Testis (tissue), 3 donors: ENCODE results near the gene TUBG2. TPM values are rescaled to one million over a fixed set of nuclear protein-coding genes. Genes with fewer than 3 reads are reported as not detected.

Source experiments
- DNase-seq: peaks from one replicate; pipeline ENCODE4 v3.0.0-alpha.2; 2019
- H3K27ac ChIP-seq, 2 donors: fragments of 200-600 bp; sonication (generic); one replicate each; pipeline ENCODE4 v1.5.1; 2019
- H3K27me3 ChIP-seq: fragments of 200-600 bp; sonication (generic); one replicate; pipeline ENCODE4 v1.5.1; 2019
- H3K36me3 ChIP-seq: fragments of 200-600 bp; sonication (generic); one replicate; pipeline ENCODE4 v1.5.1; 2017; ENCODE audit warnings: low read depth; ENCODE audit errors: missing control alignments
- H3K4me1 ChIP-seq: fragments of 200-600 bp; sonication (generic); one replicate; pipeline ENCODE4 v1.5.1; 2019
- H3K4me3 ChIP-seq, 2 donors: fragments of 200-600 bp; sonication (generic); one replicate each; pipeline ENCODE4 v1.5.1; 2017 to 2019
- H3K9me3 ChIP-seq: fragments of 200-600 bp; sonication (generic); one replicate; pipeline ENCODE4 v1.5.1; 2017
- CTCF ChIP-seq, 3 experiments: fragments of 450-650 bp in 2 of 3; fragments of 200-600 bp in 1 of 3; sonication (generic) in 1 of 3; IDR thresholded peaks; one replicate each; pipeline ENCODE4 v1.5.1; 2016 to 2019; ENCODE audit warnings: antibody characterized with exemption in 3 of 3, mild to moderate bottlenecking in 2 of 3, moderate library complexity in 1 of 3
- POLR2A ChIP-seq: fragments of 450-650 bp; IDR thresholded peaks from one replicate; pipeline ENCODE4 v1.6.1; 2017; ENCODE audit warnings: antibody characterized with exemption, mild to moderate bottlenecking, moderate library complexity
- WGBS, 2 donors: methylation state at CpG; one replicate each; pipeline ENCODE4 v1.1.5; 2018; 5-methylcytosine and 5-hydroxymethylcytosine counted together
- intact Hi-C: fragments of 100-400 bp; cut with DNase I; formaldehyde crosslinking; loops from one replicate; pipeline ENCODE4 v1.15.1; 2023; ENCODE audit warnings: low total_unique reads
- polyA plus RNA-seq: library from polyadenylated mRNA; stranded (reverse); fragments of 350-450 nt; fragmentation: Illumina TruSeq; extraction: RNeasy Lipid Tissue Mini Kit (QIAGEN cat#74804); gene quantifications from one replicate; pipeline ENCODE4 v1.2.3, GENCODE V29; 2014; ENCODE audit warnings: low read depth, low replicate concordance; ENCODE audit not compliant: insufficient read depth
- total RNA-seq, 2 donors: library from RNA; depleted of rRNA; stranded (reverse); fragments of >200 nt; gene quantifications; one replicate each; pipeline ENCODE4 v1.2.3, GENCODE V29; 2016

Gene TUBG2
- total and polyA plus RNA-seq, 3 donors from 2014 or later, result 30.6 to 57.5 (median 50.4) TPM

GRCh38 chr17:42685831-42686230, 26.7 kb downstream of the TUBG2 start:
- Histone ChIP-seq H3K9me3 (no peaks in the 10 kb centered on the region), H3K4me3 (no peak overlapping the region), H3K27me3 (no peaks in the 10 kb centered on the region), H3K4me1 (peaks cover 30% of the 10 kb centered on the region), H3K36me3 (no peaks in the 10 kb centered on the region), H3K27ac (no peak overlapping the region)
- DNase-seq, result no peak
- TF ChIP-seq POLR2A (no peak), CTCF (IDR thresholded peaks at IDR 0.05) (no peak)
- intact Hi-C loops, result no loop called here
- 62 to 73% methylated on average over 13 to 14 of the region's 14 CpGs for WGBS, 2 donors

- no peak for DNase-seq
- intact Hi-C loops, result no loop called here
- no peaks in the 10 kb centered on the region for H3K9me3 ChIP-seq
- H3K4me3 ChIP-seq, result peak overlapping the region in 1 of 2 donors; percentile 3
- H3K4me1 ChIP-seq, result peaks cover 22% of the 10 kb centered on the region
- no peak overlapping the region for H3K27ac ChIP-seq
- no peaks in the 10 kb centered on the region for H3K27me3 ChIP-seq
- TF ChIP-seq CTCF (IDR thresholded peaks at IDR 0.05) (no peak), POLR2A (no peak)
- WGBS, 2 donors, result 65 to 81% methylated on average over 23 to 32 of the region's 32 CpGs
- H3K36me3 ChIP-seq, result no peaks in the 10 kb centered on the region
Observed at GRCh38 chr17:42686520-42687128, 27.5 kb downstream of the TUBG2 start.

- Histone ChIP-seq H3K4me3 (no peak overlapping the region), H3K27me3 (no peaks in the 10 kb centered on the region), H3K36me3 (no peaks in the 10 kb centered on the region), H3K9me3 (no peaks in the 10 kb centered on the region), H3K4me1 (peaks cover 13% of the 10 kb centered on the region), H3K27ac (no peak overlapping the region)
- TF ChIP-seq CTCF (IDR thresholded peaks at IDR 0.05) (no peak), POLR2A (no peak)
- DNase-seq, result no peak
- intact Hi-C loops, result no loop called here
- 66 to 76% methylated on average over 27 of the region's 27 CpGs for WGBS, 2 donors
Observed at GRCh38 chr17:42687707-42688320, 28.7 kb downstream of the TUBG2 start.

- H3K27me3 ChIP-seq, result no peaks in the 10 kb centered on the region
- no peak overlapping the region for H3K27ac ChIP-seq
- 80 to 88% methylated on average over 10 of the region's 10 CpGs for WGBS, 2 donors
- no peak for TF ChIP-seq CTCF (IDR thresholded peaks at IDR 0.05)
- TF ChIP-seq POLR2A, result no peak
- no peak overlapping the region for H3K4me3 ChIP-seq
- DNase-seq, result no peak
- no peaks in the 10 kb centered on the region for H3K4me1 ChIP-seq
- H3K9me3 ChIP-seq, result no peaks in the 10 kb centered on the region
- no peaks in the 10 kb centered on the region for H3K36me3 ChIP-seq
- intact Hi-C loops, result no loop called here
Observed at GRCh38 chr17:42690596-42690995, 31.5 kb downstream of the TUBG2 start.
